T-helper 1 cell treated with Interleukin-12 subunit alpha and Interleukin-12 subunit beta and Interleukin-4 antibody, amounts not matched to agents 30 ng/mL and 1 ng/mL, for 36 hours (primary cell): ENCODE data around the gene FXYD3. TPM values are rescaled to one million over a fixed set of nuclear protein-coding genes. Genes with fewer than 3 reads are reported as not detected.

Experiments
- total RNA-seq: library from RNA; stranded (reverse); gene quantifications from 2 replicates; pipeline ENCODE4 v1.2.3, GENCODE V29; 2022

FXYD3 gene
- total RNA-seq, 1 donor from 2014 or later, result not detected

Other genes with a start within 250 kb of the FXYD3 start
- gene ZNF30, start 188.9 kb upstream of the FXYD3 start, total RNA-seq, result 3.2 and 3.5 TPM in 2 replicates
- 12.4 and 14.0 TPM in 2 replicates for gene ZNF792, start 151.6 kb upstream of the FXYD3 start, total RNA-seq
- 76.6 and 78.3 TPM in 2 replicates for gene GRAMD1A, start 115.5 kb upstream of the FXYD3 start, total RNA-seq
- 0.24 and 0.69 TPM in 2 replicates for gene SCN1B, start 85.4 kb upstream of the FXYD3 start, total RNA-seq
- gene HPN, start 74.1 kb upstream of the FXYD3 start, total RNA-seq, result not detected in 2 replicates
- gene LGI4, start 19.2 kb downstream of the FXYD3 start, total RNA-seq, result 0.12 and 0.27 TPM in 2 replicates
- not detected in 2 replicates for gene FXYD1, start 23.0 kb downstream of the FXYD3 start, total RNA-seq
- gene FXYD7, start 27.4 kb downstream of the FXYD3 start, total RNA-seq, result 1.6 and 2.2 TPM in 2 replicates
- 350 and 365 TPM in 2 replicates for gene FXYD5, start 38.9 kb downstream of the FXYD3 start, total RNA-seq
- not detected in 2 replicates for gene FAM187B, start 112.9 kb downstream of the FXYD3 start, total RNA-seq
- 4.5 and 5.6 TPM in 2 replicates for gene LSR, start 133.2 kb downstream of the FXYD3 start, total RNA-seq
- 138 and 161 TPM in 2 replicates for gene USF2, start 153.1 kb downstream of the FXYD3 start, total RNA-seq
- 0.51 and 0.54 TPM in 2 replicates for gene HAMP, start 166.7 kb downstream of the FXYD3 start, total RNA-seq
- gene MAG, start 176.3 kb downstream of the FXYD3 start, total RNA-seq, result 0.32 TPM in 1 of 2 replicates, not detected in the other
- 2.4 and 3.2 TPM in 2 replicates for gene CD22, start 213.4 kb downstream of the FXYD3 start, total RNA-seq
- gene FFAR1, start 232.1 kb downstream of the FXYD3 start, total RNA-seq, result 0.07 and 0.17 TPM in 2 replicates
- 0.17 and 0.25 TPM in 2 replicates for gene FFAR3, start 242.6 kb downstream of the FXYD3 start, total RNA-seq